ENCODE data around the gene FHOD1.

DNA sequence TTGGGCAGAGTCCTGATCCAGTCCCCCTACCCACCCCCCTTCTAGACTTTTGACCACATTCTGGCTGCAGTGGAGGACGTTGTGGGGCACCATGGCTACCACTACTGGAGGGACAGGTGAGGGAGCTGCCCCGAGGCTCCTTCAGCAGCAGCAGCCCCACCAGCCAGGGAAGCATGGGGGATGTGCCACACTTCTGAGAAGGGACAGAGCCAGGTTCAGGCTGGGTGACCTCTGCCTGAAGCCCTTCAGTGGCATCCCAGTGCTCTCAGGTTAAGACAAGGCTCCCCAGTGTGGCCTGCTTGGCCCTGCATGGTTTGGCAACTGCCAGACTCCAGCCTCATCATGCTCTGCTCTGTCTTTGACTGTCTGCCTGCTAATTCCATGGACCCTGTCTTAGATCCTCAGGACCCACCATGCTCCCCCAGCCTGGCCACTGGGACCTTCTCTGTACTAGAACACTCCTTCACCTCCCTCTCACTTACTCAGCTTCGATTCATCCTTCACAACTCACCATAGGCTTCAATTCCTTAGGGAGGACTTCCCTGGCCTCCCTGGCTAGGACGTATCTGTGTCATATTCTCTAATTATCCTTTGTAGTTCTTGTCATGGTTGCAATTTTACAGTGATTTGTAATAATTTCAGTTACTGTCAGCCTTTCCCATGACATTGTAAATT, 10.3 kb upstream of the FHOD1 start:
- TF ChIP-seq, protein P1, sequence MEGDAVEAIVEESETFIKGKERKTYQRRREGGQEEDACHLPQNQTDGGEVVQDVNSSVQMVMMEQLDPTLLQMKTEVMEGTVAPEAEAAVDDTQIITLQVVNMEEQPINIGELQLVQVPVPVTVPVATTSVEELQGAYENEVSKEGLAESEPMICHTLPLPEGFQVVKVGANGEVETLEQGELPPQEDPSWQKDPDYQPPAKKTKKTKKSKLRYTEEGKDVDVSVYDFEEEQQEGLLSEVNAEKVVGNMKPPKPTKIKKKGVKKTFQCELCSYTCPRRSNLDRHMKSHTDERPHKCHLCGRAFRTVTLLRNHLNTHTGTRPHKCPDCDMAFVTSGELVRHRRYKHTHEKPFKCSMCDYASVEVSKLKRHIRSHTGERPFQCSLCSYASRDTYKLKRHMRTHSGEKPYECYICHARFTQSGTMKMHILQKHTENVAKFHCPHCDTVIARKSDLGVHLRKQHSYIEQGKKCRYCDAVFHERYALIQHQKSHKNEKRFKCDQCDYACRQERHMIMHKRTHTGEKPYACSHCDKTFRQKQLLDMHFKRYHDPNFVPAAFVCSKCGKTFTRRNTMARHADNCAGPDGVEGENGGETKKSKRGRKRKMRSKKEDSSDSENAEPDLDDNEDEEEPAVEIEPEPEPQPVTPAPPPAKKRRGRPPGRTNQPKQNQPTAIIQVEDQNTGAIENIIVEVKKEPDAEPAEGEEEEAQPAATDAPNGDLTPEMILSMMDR (IDR thresholded peaks at IDR 0.05; ENCODE audit: insufficient read depth, low read length) = no peak
- TF ChIP-seq, protein P2, sequence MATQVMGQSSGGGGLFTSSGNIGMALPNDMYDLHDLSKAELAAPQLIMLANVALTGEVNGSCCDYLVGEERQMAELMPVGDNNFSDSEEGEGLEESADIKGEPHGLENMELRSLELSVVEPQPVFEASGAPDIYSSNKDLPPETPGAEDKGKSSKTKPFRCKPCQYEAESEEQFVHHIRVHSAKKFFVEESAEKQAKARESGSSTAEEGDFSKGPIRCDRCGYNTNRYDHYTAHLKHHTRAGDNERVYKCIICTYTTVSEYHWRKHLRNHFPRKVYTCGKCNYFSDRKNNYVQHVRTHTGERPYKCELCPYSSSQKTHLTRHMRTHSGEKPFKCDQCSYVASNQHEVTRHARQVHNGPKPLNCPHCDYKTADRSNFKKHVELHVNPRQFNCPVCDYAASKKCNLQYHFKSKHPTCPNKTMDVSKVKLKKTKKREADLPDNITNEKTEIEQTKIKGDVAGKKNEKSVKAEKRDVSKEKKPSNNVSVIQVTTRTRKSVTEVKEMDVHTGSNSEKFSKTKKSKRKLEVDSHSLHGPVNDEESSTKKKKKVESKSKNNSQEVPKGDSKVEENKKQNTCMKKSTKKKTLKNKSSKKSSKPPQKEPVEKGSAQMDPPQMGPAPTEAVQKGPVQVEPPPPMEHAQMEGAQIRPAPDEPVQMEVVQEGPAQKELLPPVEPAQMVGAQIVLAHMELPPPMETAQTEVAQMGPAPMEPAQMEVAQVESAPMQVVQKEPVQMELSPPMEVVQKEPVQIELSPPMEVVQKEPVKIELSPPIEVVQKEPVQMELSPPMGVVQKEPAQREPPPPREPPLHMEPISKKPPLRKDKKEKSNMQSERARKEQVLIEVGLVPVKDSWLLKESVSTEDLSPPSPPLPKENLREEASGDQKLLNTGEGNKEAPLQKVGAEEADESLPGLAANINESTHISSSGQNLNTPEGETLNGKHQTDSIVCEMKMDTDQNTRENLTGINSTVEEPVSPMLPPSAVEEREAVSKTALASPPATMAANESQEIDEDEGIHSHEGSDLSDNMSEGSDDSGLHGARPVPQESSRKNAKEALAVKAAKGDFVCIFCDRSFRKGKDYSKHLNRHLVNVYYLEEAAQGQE (IDR thresholded peaks at IDR 0.05; ENCODE audit: insufficient replicate concordance, low read depth) = no peak

All from HL-60 (cell line).